ENCODE measurements around the gene CYP4V2. TPM values are rescaled to one million over a fixed set of nuclear protein-coding genes. Genes with fewer than 3 reads are reported as not detected.

The CYP4V2 gene
- total RNA-seq, 4 donors from 2014 or later: 36.6 to 66.9 (median 48.2) TPM

- Histone ChIP-seq H3K36me3 (peaks cover 0 to 11% of the 10 kb centered on the region in 2 donors), H3K4me1 (peaks cover 0 to 5% of the 10 kb centered on the region in 2 donors), H3K4me3 (replicated peaks in 1 of 3) (no peak overlapping the region), H3K27me3 (no peaks in the 10 kb centered on the region), H3K27ac (no peak overlapping the region), H3K9me3 (no peaks in the 10 kb centered on the region)
- TF ChIP-seq POLR2A (IDR thresholded peaks at IDR 0.05): no peak
- TF ChIP-seq, protein P1, sequence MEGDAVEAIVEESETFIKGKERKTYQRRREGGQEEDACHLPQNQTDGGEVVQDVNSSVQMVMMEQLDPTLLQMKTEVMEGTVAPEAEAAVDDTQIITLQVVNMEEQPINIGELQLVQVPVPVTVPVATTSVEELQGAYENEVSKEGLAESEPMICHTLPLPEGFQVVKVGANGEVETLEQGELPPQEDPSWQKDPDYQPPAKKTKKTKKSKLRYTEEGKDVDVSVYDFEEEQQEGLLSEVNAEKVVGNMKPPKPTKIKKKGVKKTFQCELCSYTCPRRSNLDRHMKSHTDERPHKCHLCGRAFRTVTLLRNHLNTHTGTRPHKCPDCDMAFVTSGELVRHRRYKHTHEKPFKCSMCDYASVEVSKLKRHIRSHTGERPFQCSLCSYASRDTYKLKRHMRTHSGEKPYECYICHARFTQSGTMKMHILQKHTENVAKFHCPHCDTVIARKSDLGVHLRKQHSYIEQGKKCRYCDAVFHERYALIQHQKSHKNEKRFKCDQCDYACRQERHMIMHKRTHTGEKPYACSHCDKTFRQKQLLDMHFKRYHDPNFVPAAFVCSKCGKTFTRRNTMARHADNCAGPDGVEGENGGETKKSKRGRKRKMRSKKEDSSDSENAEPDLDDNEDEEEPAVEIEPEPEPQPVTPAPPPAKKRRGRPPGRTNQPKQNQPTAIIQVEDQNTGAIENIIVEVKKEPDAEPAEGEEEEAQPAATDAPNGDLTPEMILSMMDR (IDR thresholded peaks at IDR 0.05): no peak
- intact Hi-C loops (cut with DNase I): no loop called here
- no peak for DNase-seq
- 79 to 80% methylated on average over 8 of the region's 8 CpGs for WGBS, 2 donors
Observed at GRCh38 chr4:186205156-186205555, 13.8 kb downstream of the CYP4V2 start.

GRCh38 chr4:186216465-186217024 is 25.2 kb downstream of the CYP4V2 start:
- H3K4me1 ChIP-seq: no peaks in the 10 kb centered on the region
- no peaks in the 10 kb centered on the region for H3K36me3 ChIP-seq
- DNase-seq: no peak
- intact Hi-C loops (cut with DNase I): no loop called here
- no peak overlapping the region for H3K4me3 ChIP-seq (replicated peaks in 1 of 3)
- no peak overlapping the region for H3K27ac ChIP-seq
- no peaks in the 10 kb centered on the region for H3K9me3 ChIP-seq
- H3K27me3 ChIP-seq: no peaks in the 10 kb centered on the region
- TF ChIP-seq POLR2A (IDR thresholded peaks at IDR 0.05): no peak
- TF ChIP-seq, protein P1 (IDR thresholded peaks at IDR 0.05): no peak
- 66 to 67% methylated on average over 8 of the region's 8 CpGs for whole genome bisulfite sequencing, 2 donors

- TF ChIP-seq, protein P1 (IDR thresholded peaks at IDR 0.05): no peak
- no peak for TF ChIP-seq POLR2A (IDR thresholded peaks at IDR 0.05)
- intact Hi-C loops (cut with DNase I): no loop called here
- DNase-seq: no peak
- Histone ChIP-seq H3K27me3 (no peaks in the 10 kb centered on the region), H3K4me3 (replicated peaks in 1 of 3) (no peak overlapping the region), H3K4me1 (no peaks in the 10 kb centered on the region), H3K36me3 (no peaks in the 10 kb centered on the region), H3K27ac (no peak overlapping the region), H3K9me3 (no peaks in the 10 kb centered on the region)
- 73 to 80% methylated on average over 1 of the region's 1 CpG for WGBS, 2 donors
Observed at GRCh38 chr4:186217733-186218293, 26.4 kb downstream of the CYP4V2 start.

DNA sequence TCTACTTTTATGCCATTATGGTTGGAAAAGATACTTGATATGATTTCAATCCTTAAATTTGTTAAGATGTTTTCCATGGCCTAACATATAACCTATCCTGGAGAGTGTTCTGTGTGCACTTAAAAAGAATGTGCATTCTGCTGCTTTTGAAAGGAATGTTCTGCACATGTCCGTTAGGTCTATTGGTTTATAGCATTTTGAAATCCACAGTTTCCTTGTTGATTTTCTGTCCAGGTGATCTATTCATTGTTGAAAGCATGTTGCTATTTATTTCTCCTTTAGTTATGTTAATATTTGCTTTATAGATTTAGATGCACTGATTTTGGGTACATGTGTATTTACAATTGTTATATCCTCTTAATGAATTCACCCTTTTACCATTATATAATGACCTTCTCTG is 30.3 kb downstream of the CYP4V2 start:
- no peak for TF ChIP-seq POLR2A (IDR thresholded peaks at IDR 0.05)
- TF ChIP-seq, protein P1 (IDR thresholded peaks at IDR 0.05): no peak

GRCh38 chr4:186225848-186226247 is 34.5 kb downstream of the CYP4V2 start:
- no peaks in the 10 kb centered on the region for H3K27me3 ChIP-seq
- no peaks in the 10 kb centered on the region for H3K36me3 ChIP-seq
- H3K9me3 ChIP-seq: no peaks in the 10 kb centered on the region
- no peak overlapping the region for H3K4me3 ChIP-seq (replicated peaks in 1 of 3)
- no peak overlapping the region for H3K27ac ChIP-seq
- intact Hi-C loops (cut with DNase I): no loop called here
- no peak for DNase-seq
- no peaks in the 10 kb centered on the region for H3K4me1 ChIP-seq
- TF ChIP-seq POLR2A (IDR thresholded peaks at IDR 0.05): no peak
- TF ChIP-seq, protein P1 (IDR thresholded peaks at IDR 0.05): no peak

More for the DNA sequence above, 30.3 kb downstream of the CYP4V2 start:
- WGBS, 2 donors: 84 to 98% methylated on average over 1 of the region's 1 CpG
- intact Hi-C loops (cut with DNase I): no loop called here
- no peaks in the 10 kb centered on the region for H3K36me3 ChIP-seq
- no peak overlapping the region for H3K4me3 ChIP-seq (replicated peaks in 1 of 3)
- no peak for DNase-seq
- H3K4me1 ChIP-seq: no peaks in the 10 kb centered on the region
- H3K9me3 ChIP-seq: no peaks in the 10 kb centered on the region
- H3K27ac ChIP-seq: no peak overlapping the region
- H3K27me3 ChIP-seq: no peaks in the 10 kb centered on the region
